Suppressor macrophage treated with lipopolysaccharide for 4 hours (primary cell): Measurements from ENCODE around the gene ANO4.

ENCODE experiments used
- DNase-seq: peaks from one replicate; pipeline ENCODE4 v3.0.0-alpha.2; 2020

The ANO4 gene

GRCh38 chr12:100794441-100795173 lies at the start of gene ANO4:
TSS of gene ANO4 (plus strand) at chr12:100794776. CDS start at chr12:100901786, 107,010 bp downstream.
- no peak for DNase-seq

- no peak for DNase-seq
Measured at GRCh38 chr12:100745378-100746071, 49.1 kb upstream of the ANO4 start.

GRCh38 chr12:100752841-100753240 lies 41.7 kb upstream of the ANO4 start:
- DNase-seq = no peak

GRCh38 chr12:100753837-100754236 lies 40.7 kb upstream of the ANO4 start:
- no peak for DNase-seq

- DNase-seq = no peak
Measured at GRCh38 chr12:100755186-100755585, 39.4 kb upstream of the ANO4 start.

GRCh38 chr12:100758083-100758482 lies 36.5 kb upstream of the ANO4 start:
- DNase-seq = no peak

GRCh38 chr12:100767371-100767770 lies 27.2 kb upstream of the ANO4 start:
- no peak for DNase-seq

- DNase-seq = no peak
Measured at GRCh38 chr12:100767950-100768349, 26.6 kb upstream of the ANO4 start.

GRCh38 chr12:100778967-100779590 lies 15.5 kb upstream of the ANO4 start:
- DNase-seq = no peak

- no peak for DNase-seq
Measured at GRCh38 chr12:100789146-100789545, 5.4 kb upstream of the ANO4 start.

- DNase-seq = no peak
Measured at GRCh38 chr12:100789975-100790374, 4.6 kb upstream of the ANO4 start.

GRCh38 chr12:100790552-100790951 lies 4.0 kb upstream of the ANO4 start:
- no peak for DNase-seq

- no peak for DNase-seq
Measured at GRCh38 chr12:100793182-100793581, 1.4 kb upstream of the ANO4 start.

- DNase-seq = no peak
Measured at GRCh38 chr12:100795174-100795799, 711 bp downstream of the ANO4 start.

GRCh38 chr12:100795800-100796179 lies 1.2 kb downstream of the ANO4 start:
- no peak for DNase-seq

- no peak for DNase-seq
Measured at GRCh38 chr12:100796621-100797020, 2.0 kb downstream of the ANO4 start.

GRCh38 chr12:100797246-100797645 lies 2.7 kb downstream of the ANO4 start:
- DNase-seq = no peak

GRCh38 chr12:100797786-100798185 lies 3.2 kb downstream of the ANO4 start:
- no peak for DNase-seq

- DNase-seq = no peak
Measured at GRCh38 chr12:100798286-100799160, 3.9 kb downstream of the ANO4 start.

- no peak for DNase-seq
Measured at GRCh38 chr12:100799770-100800169, 5.2 kb downstream of the ANO4 start.

- DNase-seq = no peak
Measured at GRCh38 chr12:100800723-100801122, 6.1 kb downstream of the ANO4 start.

GRCh38 chr12:100801320-100801719 lies 6.7 kb downstream of the ANO4 start:
- no peak for DNase-seq

- DNase-seq = no peak
Measured at GRCh38 chr12:100808777-100809176, 14.2 kb downstream of the ANO4 start.
